ENCODE results near the gene NMNAT3. TPM values are rescaled to one million over a fixed set of nuclear protein-coding genes. Genes with fewer than 3 reads are reported as not detected.

NMNAT3 gene
- total RNA-seq, 1 experiment from 2014 or later: 1.3 TPM

DNA sequence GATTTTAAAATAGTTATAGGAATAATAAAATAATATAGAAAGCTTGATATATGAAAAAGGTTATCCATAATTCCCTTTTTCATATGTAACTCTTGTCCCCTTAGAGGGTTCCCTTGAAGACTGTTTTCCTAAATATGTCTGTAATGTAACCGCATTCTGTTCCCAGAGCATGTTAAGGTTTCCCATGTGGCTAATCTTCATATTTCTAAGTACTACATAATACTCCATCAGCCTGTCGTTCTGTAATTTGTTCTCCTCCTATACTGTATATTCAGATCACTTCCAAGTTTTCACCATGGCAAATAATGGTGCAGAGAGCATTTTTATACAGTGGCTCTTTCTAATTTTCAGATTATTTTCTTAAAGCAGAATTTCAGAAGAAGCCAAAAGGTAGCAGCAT lies 6.7 kb downstream of the NMNAT3 start:
- Mint-ChIP-seq H3K9me3 (no peaks in the 10 kb centered on the region), H3K36me3 (ENCODE audit: insufficient read depth in 1 of 3, low read depth in 3 of 3) (no peaks in the 10 kb centered on the region; a peak in 1 of 7 replicates), H3K4me1 (peaks cover 26 to 36% of the 10 kb centered on the region in 2 experiments), H3K27ac (no peak overlapping the region), H3K4me3 (no peak overlapping the region), H3K27me3 (ENCODE audit: low read depth) (peaks cover 43% of the 10 kb centered on the region)
- no peaks in the 10 kb centered on the region for H3K23me2 ChIP-seq (ENCODE audit: insufficient read length, low read depth, low read length, poor library complexity, severe bottlenecking)
- no peak overlapping the region for H4K91ac ChIP-seq (ENCODE audit: insufficient read length, low read depth, low read length)
- H2AFZ ChIP-seq (ENCODE audit: low read length): no peak overlapping the region
- H3K79me1 ChIP-seq (ENCODE audit: insufficient read depth, low read depth, low read length, poor library complexity, severe bottlenecking): no peaks in the 10 kb centered on the region
- H3K4me1 ChIP-seq (ENCODE audit: insufficient read depth, low read length): peaks cover 16% of the 10 kb centered on the region; the same call in 1 of the 2 replicates
- no peak overlapping the region for H4K8ac ChIP-seq (replicated peaks; ENCODE audit: insufficient read length, low read depth, low read length)
- no peak overlapping the region for H3K18ac ChIP-seq (ENCODE audit: insufficient read length, low read depth, low read length)
- H3K4ac ChIP-seq (ENCODE audit: low read depth, low read length): no peak overlapping the region
- no CpG with 5 or more reads among the region's 2 CpGs for WGBS (ENCODE audit: extremely low coverage, insufficient read length, low lambda C conversion rate)
- no peaks in the 10 kb centered on the region for H3K79me2 ChIP-seq (ENCODE audit: insufficient read depth, low read length)
- H3K56ac ChIP-seq (ENCODE audit: insufficient read length, low read depth, low read length): no peak overlapping the region
- H3K4me2 ChIP-seq (ENCODE audit: insufficient read depth, insufficient read length, low read length): no peak overlapping the region
- H3K27me3 ChIP-seq (ENCODE audit: insufficient read depth, low read length): peaks cover 5% of the 10 kb centered on the region; the same call in 1 of the 2 replicates
- no peak overlapping the region for H2BK12ac ChIP-seq (ENCODE audit: insufficient read length, low read depth, low read length)
- H2BK5ac ChIP-seq (ENCODE audit: insufficient read length, low read length): no peak overlapping the region
- no peak overlapping the region for H3T11ph ChIP-seq (ENCODE audit: low read length)
- H2BK20ac ChIP-seq (ENCODE audit: low read depth, low read length, poor library complexity, severe bottlenecking): no peak overlapping the region
- H3K23ac ChIP-seq (ENCODE audit: insufficient read length, low read depth, low read length): no peak overlapping the region
- H3K14ac ChIP-seq (ENCODE audit: insufficient read depth, low read length): no peak overlapping the region
- no peak for DNase-seq
- H3K27ac ChIP-seq (ENCODE audit: insufficient read length, low read depth, low read length): no peak overlapping the region
- no peak for TF ChIP-seq CTCF (conservative IDR thresholded peaks at IDR 0.05)
- no peak overlapping the region for H2AK5ac ChIP-seq (ENCODE audit: insufficient read length, low read length)
- H2BK15ac ChIP-seq (ENCODE audit: low read depth, low read length): no peak overlapping the region
- H3K9ac ChIP-seq (ENCODE audit: extremely low read depth, insufficient read length, low read length): no peak overlapping the region
- no peak overlapping the region for H2BK120ac ChIP-seq (ENCODE audit: low read depth, low read length, poor library complexity, severe bottlenecking)
- H4K20me1 ChIP-seq (ENCODE audit: control insufficient read depth, insufficient read depth, insufficient read length): no peaks in the 10 kb centered on the region
- no peak overlapping the region for H4K5ac ChIP-seq (ENCODE audit: insufficient read length, low read depth, low read length)
- no peaks in the 10 kb centered on the region for H3K9me3 ChIP-seq (ENCODE audit: control insufficient read depth, low read depth, low read length)
